Smooth muscle cell (in vitro differentiated cells): ENCODE results near the gene DNAL4. TPM values are rescaled to one million over a fixed set of nuclear protein-coding genes. Genes with fewer than 3 reads are reported as not detected.

Experiments used
- DNase-seq: peaks from one replicate; lab custom pipeline; 2025; ENCODE audit not compliant: unreplicated experiment; lab: John Stamatoyannopoulos, UW
- H2AFZ ChIP-seq: fragments of 200-600 bp; sonication (generic); 2 replicates; pipeline ENCODE4 v1.6.0; 2016; ENCODE audit warnings: antibody characterized with exemption, low read depth, mild to moderate bottlenecking
- H3F3A ChIP-seq: fragments of 200-600 bp; sonication (generic); 2 replicates; pipeline ENCODE4 v1.6.0; 2017; ENCODE audit warnings: antibody characterized with exemption, low read depth
- H3K27ac ChIP-seq: fragments of 200-600 bp; sonication (generic); 2 replicates; pipeline ENCODE4 v1.5.1; 2016; ENCODE audit warnings: low read depth, mild to moderate bottlenecking
- H3K27me3 ChIP-seq: fragments of 200-600 bp; sonication (generic); 2 replicates; pipeline ENCODE4 v1.6.1; 2016; ENCODE audit warnings: low read depth, mild to moderate bottlenecking
- H3K36me3 ChIP-seq: fragments of 200-600 bp; sonication (generic); 2 replicates; pipeline ENCODE4 v1.5.1; 2016; ENCODE audit warnings: low read depth
- H3K4me1 ChIP-seq: fragments of 200-600 bp; sonication (generic); 2 replicates; pipeline ENCODE4 v1.5.1; 2016; ENCODE audit warnings: low read depth
- H3K4me2 ChIP-seq: fragments of 200-600 bp; sonication (generic); 2 replicates; pipeline ENCODE4 v1.6.0; 2016; ENCODE audit warnings: mild to moderate bottlenecking
- H3K4me3 ChIP-seq: fragments of 200-600 bp; sonication (generic); 2 replicates; pipeline ENCODE4 v1.5.1; 2016; ENCODE audit warnings: mild to moderate bottlenecking
- H3K79me2 ChIP-seq: fragments of 200-600 bp; sonication (generic); 2 replicates; pipeline ENCODE4 v1.6.0; 2016; ENCODE audit warnings: low read depth, mild to moderate bottlenecking
- H3K9ac ChIP-seq: fragments of 200-600 bp; sonication (generic); 2 replicates; pipeline ENCODE4 v1.6.0; 2016; ENCODE audit warnings: low read depth
- H3K9me3 ChIP-seq: fragments of 200-600 bp; sonication (generic); replicated peaks from 2 replicates; pipeline ENCODE4 v1.5.1; 2016; ENCODE audit warnings: low read depth
- H4K20me1 ChIP-seq: fragments of 200-600 bp; sonication (generic); 2 replicates; pipeline ENCODE4 v1.6.0; 2016; ENCODE audit warnings: low read depth
- WGBS: methylation state at CpG from one replicate; pipeline ENCODE4 v1.1.7; 2016; ENCODE audit warnings: low lambda C conversion rate; 5-methylcytosine and 5-hydroxymethylcytosine counted together
- polyA plus RNA-seq: library from polyadenylated mRNA; unstranded; fragments of >200 nt; fragmentation: Nextera tagmentation; extraction: Ambion mirVana; gene quantifications from 2 replicates; pipeline ENCODE4 v1.2.1, GENCODE V29; 2016
- total RNA-seq: library from RNA; depleted of rRNA; stranded (reverse); fragments of >200 nt; gene quantifications from 2 replicates; pipeline ENCODE4 v1.2.3, GENCODE V29; 2014
- TF ChIP-seq, protein P1 (sequence below): fragments of 200-600 bp; sonication (generic); IDR thresholded peaks from 2 replicates; pipeline ENCODE4 v1.5.1; 2017; ENCODE audit warnings: borderline replicate concordance, mild to moderate bottlenecking, antibody characterized with exemption; ENCODE audit not compliant: insufficient read depth, poor library complexity, severe bottlenecking

Gene DNAL4
- total and polyA plus RNA-seq, 2 experiments from 2014 or later = 13.5 to 29.7 TPM

DNA sequence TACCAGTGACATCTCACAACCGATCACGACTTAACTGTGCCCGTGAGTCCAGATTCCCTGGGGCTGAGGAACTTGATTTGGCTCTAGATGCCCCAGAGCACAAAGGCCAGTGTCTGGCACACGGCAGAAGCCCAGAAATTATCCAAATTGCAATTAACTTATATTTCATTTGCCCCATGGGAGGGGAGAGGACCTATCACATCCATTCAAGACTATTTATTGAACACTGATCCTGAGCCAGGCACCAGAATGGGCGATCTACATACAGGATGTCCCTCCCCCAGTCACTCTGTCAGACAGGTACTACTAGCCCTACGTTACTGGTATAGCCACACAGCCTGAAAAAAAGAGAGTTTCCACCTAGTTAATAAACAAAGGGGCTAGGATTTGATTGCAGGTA is 5.1 kb downstream of the DNAL4 start:
- TF ChIP-seq, protein P1, sequence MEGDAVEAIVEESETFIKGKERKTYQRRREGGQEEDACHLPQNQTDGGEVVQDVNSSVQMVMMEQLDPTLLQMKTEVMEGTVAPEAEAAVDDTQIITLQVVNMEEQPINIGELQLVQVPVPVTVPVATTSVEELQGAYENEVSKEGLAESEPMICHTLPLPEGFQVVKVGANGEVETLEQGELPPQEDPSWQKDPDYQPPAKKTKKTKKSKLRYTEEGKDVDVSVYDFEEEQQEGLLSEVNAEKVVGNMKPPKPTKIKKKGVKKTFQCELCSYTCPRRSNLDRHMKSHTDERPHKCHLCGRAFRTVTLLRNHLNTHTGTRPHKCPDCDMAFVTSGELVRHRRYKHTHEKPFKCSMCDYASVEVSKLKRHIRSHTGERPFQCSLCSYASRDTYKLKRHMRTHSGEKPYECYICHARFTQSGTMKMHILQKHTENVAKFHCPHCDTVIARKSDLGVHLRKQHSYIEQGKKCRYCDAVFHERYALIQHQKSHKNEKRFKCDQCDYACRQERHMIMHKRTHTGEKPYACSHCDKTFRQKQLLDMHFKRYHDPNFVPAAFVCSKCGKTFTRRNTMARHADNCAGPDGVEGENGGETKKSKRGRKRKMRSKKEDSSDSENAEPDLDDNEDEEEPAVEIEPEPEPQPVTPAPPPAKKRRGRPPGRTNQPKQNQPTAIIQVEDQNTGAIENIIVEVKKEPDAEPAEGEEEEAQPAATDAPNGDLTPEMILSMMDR = no peak
- peaks cover 13% of the 10 kb centered on the region for H3K79me2 ChIP-seq
- H3K9ac ChIP-seq = peak overlapping the region; percentile 34
- H3K9me3 ChIP-seq = no peaks in the 10 kb centered on the region
- H3K4me3 ChIP-seq = no peak overlapping the region
- peaks cover 3% of the 10 kb centered on the region for H4K20me1 ChIP-seq
- peak overlapping the region; percentile 59 for H3K4me2 ChIP-seq
- H3K27ac ChIP-seq = peak overlapping the region; percentile 91
- WGBS = 51% methylated on average over 6 of the region's 6 CpGs
- no peaks in the 10 kb centered on the region for H3K36me3 ChIP-seq
- no peak overlapping the region for H2AFZ ChIP-seq
- no peaks in the 10 kb centered on the region for H3K27me3 ChIP-seq
- H3F3A ChIP-seq = peaks cover 21% of the 10 kb centered on the region
- H3K4me1 ChIP-seq = peaks cover 5% of the 10 kb centered on the region
- no peak for DNase-seq

DNA sequence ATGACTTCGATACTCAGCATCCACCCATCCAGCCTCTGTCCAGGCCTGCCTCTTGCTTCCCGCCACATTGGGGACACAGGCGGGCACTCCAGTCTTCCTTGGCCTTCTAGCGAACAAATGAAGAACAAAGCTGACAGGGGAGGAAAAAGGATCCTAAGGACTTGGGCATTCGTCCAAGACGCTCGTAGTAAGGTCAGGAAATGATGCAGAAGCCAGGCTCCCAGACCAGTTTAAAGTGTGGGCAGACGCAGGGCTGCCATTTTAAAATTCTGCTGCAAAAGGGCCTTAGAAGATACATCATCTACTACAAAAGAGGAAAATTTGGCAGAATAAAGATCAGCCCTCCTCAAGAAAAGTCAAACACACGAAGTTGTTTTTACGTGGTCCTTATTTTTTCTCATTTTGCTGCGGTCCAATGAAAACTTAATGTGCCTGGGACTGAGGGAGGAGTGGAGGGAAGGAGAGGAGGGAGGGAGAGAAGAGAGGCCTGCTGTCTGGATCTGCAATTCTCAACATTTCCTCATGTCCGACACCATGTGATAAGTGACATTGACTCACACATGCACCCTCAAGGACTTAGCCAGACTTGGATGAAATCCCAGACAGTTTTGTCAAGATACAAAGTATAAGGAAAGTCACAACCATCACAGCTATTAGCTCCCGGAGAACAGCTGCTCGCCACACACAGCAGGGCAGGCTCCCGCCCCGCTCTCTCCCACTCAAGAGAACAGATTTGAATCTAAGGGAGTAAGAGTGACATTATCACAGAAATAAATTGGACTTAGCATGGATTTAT is 5.7 kb downstream of the DNAL4 start:
- 35% methylated on average over 16 of the region's 16 CpGs for WGBS
- peak overlapping the region; percentile 91 for H3K27ac ChIP-seq

DNA sequence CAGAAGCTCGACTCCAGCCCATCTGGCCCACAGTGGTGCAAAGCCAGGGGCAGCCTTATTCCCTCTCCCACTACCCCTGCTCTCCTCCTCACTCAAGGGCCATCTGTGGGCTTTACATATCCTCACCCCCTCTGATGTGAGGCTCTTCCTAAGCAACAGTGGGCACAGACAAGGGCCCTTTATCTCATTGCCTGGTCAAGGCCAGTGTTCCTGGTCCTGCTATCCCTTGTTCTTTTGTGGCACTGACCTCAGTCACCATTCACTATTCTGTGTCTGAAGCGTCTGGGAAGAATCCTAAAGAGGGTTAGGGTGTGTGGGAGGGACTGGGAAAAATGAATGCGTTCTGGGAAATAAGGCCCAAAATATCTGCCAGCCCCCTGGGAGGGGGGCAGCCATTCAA is 7.3 kb downstream of the DNAL4 start:
- peak overlapping the region; percentile 21 for H3K9ac ChIP-seq
- no peaks in the 10 kb centered on the region for H3K79me2 ChIP-seq
- H3K4me1 ChIP-seq = peaks cover 6% of the 10 kb centered on the region
- TF ChIP-seq, protein P1 = no peak
- H3K4me2 ChIP-seq = peak overlapping the region; percentile 44
- no peaks in the 10 kb centered on the region for H3K36me3 ChIP-seq
- H3K9me3 ChIP-seq = no peaks in the 10 kb centered on the region
- H3K4me3 ChIP-seq = no peak overlapping the region
- H4K20me1 ChIP-seq = peaks cover 7% of the 10 kb centered on the region
- H2AFZ ChIP-seq = no peak overlapping the region
- H3F3A ChIP-seq = peaks cover 30% of the 10 kb centered on the region
- WGBS = 44% methylated on average over 3 of the region's 3 CpGs
- no peaks in the 10 kb centered on the region for H3K27me3 ChIP-seq
- no peak for DNase-seq
- H3K27ac ChIP-seq = peak overlapping the region; percentile 91

More for the DNA sequence above, 5.7 kb downstream of the DNAL4 start:
- H4K20me1 ChIP-seq = peaks cover 3% of the 10 kb centered on the region
- TF ChIP-seq, protein P1 = no peak
- no peaks in the 10 kb centered on the region for H3K9me3 ChIP-seq
- DNase-seq = peak; percentile 14
- no peaks in the 10 kb centered on the region for H3K36me3 ChIP-seq
- no peaks in the 10 kb centered on the region for H3K27me3 ChIP-seq
- peaks cover 3% of the 10 kb centered on the region for H3K4me1 ChIP-seq
- H3K4me3 ChIP-seq = no peak overlapping the region
- peak overlapping the region; percentile 34 for H3K9ac ChIP-seq
- peaks cover 21% of the 10 kb centered on the region for H3F3A ChIP-seq
- H3K4me2 ChIP-seq = peak overlapping the region; percentile 59
- H3K79me2 ChIP-seq = peaks cover 8% of the 10 kb centered on the region
- H2AFZ ChIP-seq = peak overlapping the region; percentile 20

DNA sequence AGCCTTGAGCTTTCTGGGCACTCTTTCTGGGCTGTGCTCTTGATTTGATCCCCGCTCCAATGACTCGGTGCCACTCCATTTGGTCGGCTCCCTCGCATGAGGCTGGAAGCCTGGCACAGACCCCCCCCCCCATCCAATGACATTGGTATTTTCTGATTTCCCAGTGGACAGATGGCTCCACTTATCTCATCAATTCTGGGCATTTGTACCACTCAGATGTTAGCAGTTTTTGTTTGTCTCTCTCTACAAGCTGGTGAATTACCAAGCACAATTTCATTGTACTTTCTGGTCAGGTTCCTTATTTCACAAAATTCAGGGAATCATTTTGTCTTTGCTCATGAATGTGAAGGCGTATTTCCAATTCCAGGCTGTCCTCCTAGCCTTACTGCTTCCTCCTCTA is 9.1 kb downstream of the DNAL4 start:
- 91% methylated on average over 5 of the region's 5 CpGs for WGBS
- H4K20me1 ChIP-seq = peaks cover 7% of the 10 kb centered on the region
- H3K4me3 ChIP-seq = no peak overlapping the region
- no peak for DNase-seq
- peaks cover 6% of the 10 kb centered on the region for H3K4me1 ChIP-seq
- H3K4me2 ChIP-seq = no peak overlapping the region
- H3F3A ChIP-seq = peaks cover 31% of the 10 kb centered on the region
- H3K9ac ChIP-seq = no peak overlapping the region
- H3K27ac ChIP-seq = peak overlapping the region; percentile 91
- H3K27me3 ChIP-seq = no peaks in the 10 kb centered on the region
- H3K79me2 ChIP-seq = no peaks in the 10 kb centered on the region
- no peaks in the 10 kb centered on the region for H3K36me3 ChIP-seq
- H3K9me3 ChIP-seq = no peaks in the 10 kb centered on the region
- TF ChIP-seq, protein P1 = no peak
- H2AFZ ChIP-seq = no peak overlapping the region
